OCI-LY7 (cell line): ENCODE measurements around the gene C16orf54. TPM values are rescaled to one million over a fixed set of nuclear protein-coding genes. Genes with fewer than 3 reads are reported as not detected.
"Not testable (repeated sequence)": the region's sequence is repeated elsewhere in the genome, so short reads cannot be mapped to it uniquely, and the experiment has no call there.

Source experiments
- BruUV-seq: library from RNA; stranded (reverse); fragments of 400-500 nt; replicated peaks from 2 replicates; lab custom pipeline; 2021; lab: Mats Ljungman, UMichigan
- CTCF ChIA-PET: fragments of 300-600 bp; sonication (Branson Sonifier 250); formaldehyde crosslinking; loops from one replicate; lab custom pipeline; 2022; ENCODE audit warnings: antibody characterized with exemption; ENCODE audit not compliant: unreplicated experiment; lab: Charles Lee
- POLR2A ChIA-PET: fragments of 300-600 bp; sonication (Branson Sonifier 250); formaldehyde crosslinking; loops from one replicate; lab custom pipeline; 2022; ENCODE audit warnings: antibody characterized with exemption; lab: Charles Lee
- DNase-seq: peaks from one replicate; pipeline ENCODE4 v3.0.0-alpha.2; 2015; ENCODE audit warnings: low spot score
- H2AFZ ChIP-seq: fragments of 200-600 bp; sonication (generic), shearing (Covaris generic); 2 replicates; pipeline ENCODE4 v1.6.1; 2014; ENCODE audit warnings: mild to moderate bottlenecking, antibody characterized with exemption, low read length, moderate library complexity
- H3K27ac ChIP-seq: fragments of 200-600 bp; sonication (generic); 2 replicates; pipeline ENCODE4 v1.5.1; 2014; ENCODE audit warnings: mixed run types, low read depth, mild to moderate bottlenecking, moderate library complexity, low read length, inconsistent platforms; ENCODE audit not compliant: poor library complexity, severe bottlenecking
- H3K36me3 ChIP-seq: fragments of 200-600 bp; sonication (generic); 2 replicates; pipeline ENCODE4 v1.6.1; 2014; ENCODE audit warnings: mild to moderate bottlenecking, antibody characterized with exemption, low read length, moderate library complexity, mixed read lengths; ENCODE audit not compliant: insufficient read depth
- H3K4me1 ChIP-seq: fragments of 200-600 bp; sonication (generic); 2 replicates; pipeline ENCODE4 v1.5.1; 2014; ENCODE audit warnings: mild to moderate bottlenecking, low read length; ENCODE audit not compliant: insufficient read depth, poor library complexity, severe bottlenecking
- H3K4me2 ChIP-seq: fragments of 200-600 bp; sonication (generic); 2 replicates; pipeline ENCODE4 v1.6.1; 2014; ENCODE audit warnings: mild to moderate bottlenecking, low read length
- H3K4me3 ChIP-seq: fragments of 200-600 bp; sonication (generic); 2 replicates; pipeline ENCODE4 v1.5.1; 2014; ENCODE audit warnings: mild to moderate bottlenecking, low read depth, low read length; ENCODE audit not compliant: poor library complexity, severe bottlenecking
- H3K79me2 ChIP-seq: fragments of 200-600 bp; sonication (generic); 2 replicates; pipeline ENCODE4 v1.6.1; 2016; ENCODE audit warnings: low read depth, mild to moderate bottlenecking, low read length, moderate library complexity, mixed read lengths; ENCODE audit not compliant: insufficient read depth
- H3K9me2 ChIP-seq: fragments of 200-600 bp; sonication (generic); 2 replicates; pipeline ENCODE4 v1.6.1; 2016; ENCODE audit warnings: mild to moderate bottlenecking, low read length, mixed read lengths; ENCODE audit not compliant: insufficient read depth
- H3K9me3 ChIP-seq: fragments of 200-600 bp; sonication (generic); 2 replicates; pipeline ENCODE4 v1.6.1; 2014; ENCODE audit warnings: mild to moderate bottlenecking, mixed run types, low read length, mixed read lengths
- H4K20me1 ChIP-seq: fragments of 200-600 bp; sonication (generic); 2 replicates; pipeline ENCODE4 v1.6.1; 2014; ENCODE audit warnings: mild to moderate bottlenecking, antibody characterized with exemption, low read length, moderate library complexity, mixed read lengths; ENCODE audit not compliant: insufficient read depth
- EZH2phosphoT487 ChIP-seq: fragments of 200-600 bp; sonication (generic); IDR thresholded peaks from 2 replicates; pipeline ENCODE4 v1.6.1; 2018; ENCODE audit warnings: low read depth, borderline replicate concordance, mild to moderate bottlenecking, mixed run types, antibody characterized with exemption, low read length, moderate library complexity, mixed read lengths
- intact Hi-C: fragments of 100-400 bp; cut with micrococcal nuclease; formaldehyde crosslinking; loops from one replicate; pipeline ENCODE4 v1.10.0; 2022; ENCODE audit not compliant: unreplicated experiment
- total RNA-seq, 2 experiments: library from RNA; depleted of rRNA in 1 of 2; stranded (reverse); fragments of >200 nt in 1 of 2; shearing (Covaris generic) in 1 of 2; gene quantifications; 2 replicates each; pipeline ENCODE4 v1.2.3, GENCODE V29; 2014 to 2022
- TF ChIP-seq, protein P1 (sequence below): fragments of 200-600 bp; sonication (generic); conservative IDR thresholded peaks from 2 replicates; pipeline ENCODE4 v1.5.1; 2014; ENCODE audit warnings: mild to moderate bottlenecking, antibody characterized with exemption, low read length, moderate library complexity, mixed read lengths

The C16orf54 gene
- total RNA-seq, 2 experiments from 2014 or later, result 0.32 TPM; not detected in 1

DNA sequence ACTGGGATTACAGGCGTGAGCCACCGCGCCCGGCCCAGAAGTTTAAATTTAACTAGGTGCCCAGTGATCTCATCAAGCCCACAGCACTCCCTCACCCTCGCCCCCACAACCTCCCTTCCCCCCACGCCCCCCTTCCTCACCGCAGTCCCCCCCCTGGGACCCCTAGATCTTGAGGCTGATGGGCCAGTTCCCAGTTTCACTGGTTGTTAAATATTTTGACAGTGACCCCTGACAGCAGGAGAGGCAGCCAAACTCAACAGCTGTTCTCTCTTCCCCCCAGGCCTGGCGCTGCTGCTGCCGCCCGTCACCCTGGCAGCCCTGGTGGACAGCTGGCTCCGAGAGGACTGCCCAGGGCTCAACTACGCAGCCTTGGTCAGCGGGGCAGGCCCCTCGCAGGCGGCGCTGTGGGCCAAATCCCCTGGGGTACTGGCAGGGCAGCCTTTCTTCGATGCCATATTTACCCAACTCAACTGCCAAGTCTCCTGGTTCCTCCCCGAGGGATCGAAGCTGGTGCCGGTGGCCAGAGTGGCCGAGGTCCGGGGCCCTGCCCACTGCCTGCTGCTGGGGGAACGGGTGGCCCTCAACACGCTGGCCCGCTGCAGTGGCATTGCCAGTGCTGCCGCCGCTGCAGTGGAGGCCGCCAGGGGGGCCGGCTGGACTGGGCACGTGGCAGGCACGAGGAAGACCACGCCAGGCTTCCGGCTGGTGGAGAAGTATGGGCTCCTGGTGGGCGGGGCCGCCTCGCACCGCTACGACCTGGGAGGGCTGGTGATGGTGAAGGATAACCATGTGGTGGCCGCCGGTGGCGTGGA, 51.2 kb downstream of the C16orf54 start:
- H3K4me1 ChIP-seq, result peaks cover 7% of the 10 kb centered on the region
- H3K79me2 ChIP-seq, result no peaks in the 10 kb centered on the region
- no peak overlapping the region for H2AFZ ChIP-seq
- intact Hi-C loops, result no loop called here
- DNase-seq, result no peak
- no peaks in the 10 kb centered on the region for H3K9me2 ChIP-seq
- BruUV-seq, result no TSS peak
- ChIA-PET POLR2A (interaction anchor here (0.7 kb wide), 2 partner anchors 29 to 345 kb away, joined by 6 read pairs; no protein-coding TSS in a partner anchor), CTCF (no interaction called here)
- no peak overlapping the region for H3K4me2 ChIP-seq
- H3K9me3 ChIP-seq, result no peaks in the 10 kb centered on the region
- no peaks in the 10 kb centered on the region for H4K20me1 ChIP-seq
- no peaks in the 10 kb centered on the region for H3K36me3 ChIP-seq
- no peak overlapping the region for H3K27ac ChIP-seq
- TF ChIP-seq EZH2phosphoT487, result no peak
- TF ChIP-seq, protein P1, sequence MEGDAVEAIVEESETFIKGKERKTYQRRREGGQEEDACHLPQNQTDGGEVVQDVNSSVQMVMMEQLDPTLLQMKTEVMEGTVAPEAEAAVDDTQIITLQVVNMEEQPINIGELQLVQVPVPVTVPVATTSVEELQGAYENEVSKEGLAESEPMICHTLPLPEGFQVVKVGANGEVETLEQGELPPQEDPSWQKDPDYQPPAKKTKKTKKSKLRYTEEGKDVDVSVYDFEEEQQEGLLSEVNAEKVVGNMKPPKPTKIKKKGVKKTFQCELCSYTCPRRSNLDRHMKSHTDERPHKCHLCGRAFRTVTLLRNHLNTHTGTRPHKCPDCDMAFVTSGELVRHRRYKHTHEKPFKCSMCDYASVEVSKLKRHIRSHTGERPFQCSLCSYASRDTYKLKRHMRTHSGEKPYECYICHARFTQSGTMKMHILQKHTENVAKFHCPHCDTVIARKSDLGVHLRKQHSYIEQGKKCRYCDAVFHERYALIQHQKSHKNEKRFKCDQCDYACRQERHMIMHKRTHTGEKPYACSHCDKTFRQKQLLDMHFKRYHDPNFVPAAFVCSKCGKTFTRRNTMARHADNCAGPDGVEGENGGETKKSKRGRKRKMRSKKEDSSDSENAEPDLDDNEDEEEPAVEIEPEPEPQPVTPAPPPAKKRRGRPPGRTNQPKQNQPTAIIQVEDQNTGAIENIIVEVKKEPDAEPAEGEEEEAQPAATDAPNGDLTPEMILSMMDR, result no peak
- H3K4me3 ChIP-seq, result no peak overlapping the region

DNA sequence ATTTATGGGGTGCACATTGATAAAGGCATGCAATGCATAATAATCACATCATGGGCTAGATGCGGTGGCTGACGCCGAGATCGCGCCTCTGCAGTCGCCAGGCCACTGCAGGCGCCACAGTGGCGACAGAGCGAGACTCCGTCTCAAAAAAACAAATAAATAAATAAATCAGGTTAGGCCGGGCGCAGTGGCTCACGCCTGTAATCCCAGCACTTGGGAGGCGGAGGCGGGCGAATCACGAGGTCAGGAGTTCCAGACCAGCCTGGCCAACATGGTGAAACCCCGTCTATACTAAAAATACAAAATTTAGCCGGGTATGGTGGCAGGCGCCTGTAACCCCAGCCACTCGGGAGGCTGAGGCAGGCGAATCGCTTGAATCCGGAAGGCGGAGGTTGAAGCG, 53.2 kb downstream of the C16orf54 start:
- H2AFZ ChIP-seq, H3K9me2 ChIP-seq, H3K9me3 ChIP-seq, H3K4me2 ChIP-seq, H3K36me3 ChIP-seq, CTCF ChIA-PET, DNase-seq, H3K79me2 ChIP-seq, H3K4me3 ChIP-seq, H4K20me1 ChIP-seq, H3K27ac ChIP-seq, BruUV-seq: not testable (repeated sequence)
- peaks cover 11% of the 10 kb centered on the region for H3K4me1 ChIP-seq
- POLR2A ChIA-PET, result interaction anchor here (0.7 kb wide), 1 partner anchor 124 kb away, joined by 3 read pairs; no protein-coding TSS in a partner anchor
- intact Hi-C loops, result loop anchor here (1.0 kb wide), 1 partner anchor 156 kb away; no protein-coding TSS in a partner anchor

Other genes starting within 250 kb of the C16orf54 start
- gene NPIPB12, start 239.6 kb downstream of the C16orf54 start, total RNA-seq (2014; rRNA removed; shearing (Covaris generic)), result 63.6 and 68.7 TPM in 2 replicates
- gene NPIPB12, start 239.6 kb downstream of the C16orf54 start, total RNA-seq (2022), result 152 and 170 TPM in 2 replicates
- gene SPN, start 82.7 kb downstream of the C16orf54 start, total RNA-seq (2014; rRNA removed; shearing (Covaris generic)), result 43.6 and 59.4 TPM in 2 replicates
- 87.6 and 90.5 TPM in 2 replicates for gene SPN, start 82.7 kb downstream of the C16orf54 start, total RNA-seq (2022)
- gene QPRT, start 66.8 kb downstream of the C16orf54 start, total RNA-seq (2014; rRNA removed; shearing (Covaris generic)), result 9.4 and 10.6 TPM in 2 replicates
- gene QPRT, start 66.8 kb downstream of the C16orf54 start, total RNA-seq (2022), result 12.6 and 15.8 TPM in 2 replicates
- gene ZG16, start 32.3 kb upstream of the C16orf54 start, total RNA-seq (2014; rRNA removed; shearing (Covaris generic)), result not detected in 2 replicates
- gene ZG16, start 32.3 kb upstream of the C16orf54 start, total RNA-seq (2022), result not detected in 2 replicates
- gene KIF22, start 44.8 kb upstream of the C16orf54 start, total RNA-seq (2014; rRNA removed; shearing (Covaris generic)), result 315 and 339 TPM in 2 replicates
- 232 and 253 TPM in 2 replicates for gene KIF22, start 44.8 kb upstream of the C16orf54 start, total RNA-seq (2022)
- 384 and 471 TPM in 2 replicates for gene MAZ, start 60.5 kb upstream of the C16orf54 start, total RNA-seq (2014; rRNA removed; shearing (Covaris generic))
- 484 and 531 TPM in 2 replicates for gene MAZ, start 60.5 kb upstream of the C16orf54 start, total RNA-seq (2022)
- gene PRRT2, start 66.2 kb upstream of the C16orf54 start, total RNA-seq (2014; rRNA removed; shearing (Covaris generic)), result 0.09 TPM in 1 of 2 replicates, not detected in the other
- gene PRRT2, start 66.2 kb upstream of the C16orf54 start, total RNA-seq (2022), result 3.2 and 3.4 TPM in 2 replicates
- 59.4 and 62.7 TPM in 2 replicates for gene PAGR1, start 70.2 kb upstream of the C16orf54 start, total RNA-seq (2014; rRNA removed; shearing (Covaris generic))
- 43.4 and 51.7 TPM in 2 replicates for gene PAGR1, start 70.2 kb upstream of the C16orf54 start, total RNA-seq (2022)
- 4.0 and 6.3 TPM in 2 replicates for gene MVP, start 74.5 kb upstream of the C16orf54 start, total RNA-seq (2014; rRNA removed; shearing (Covaris generic))
- 6.8 and 8.1 TPM in 2 replicates for gene MVP, start 74.5 kb upstream of the C16orf54 start, total RNA-seq (2022)
- 39.6 and 52.4 TPM in 2 replicates for gene CDIPT, start 117.2 kb upstream of the C16orf54 start, total RNA-seq (2014; rRNA removed; shearing (Covaris generic))
- gene CDIPT, start 117.2 kb upstream of the C16orf54 start, total RNA-seq (2022), result 41.4 and 43.5 TPM in 2 replicates
- gene SEZ6L2, start 153.6 kb upstream of the C16orf54 start, total RNA-seq (2014; rRNA removed; shearing (Covaris generic)), result 0.98 TPM in 1 of 2 replicates, not detected in the other
- 0.83 and 1.0 TPM in 2 replicates for gene SEZ6L2, start 153.6 kb upstream of the C16orf54 start, total RNA-seq (2022)
- not detected in 2 replicates for gene ASPHD1, start 154.5 kb upstream of the C16orf54 start, total RNA-seq (2014; rRNA removed; shearing (Covaris generic))
- 0.30 TPM in 1 of 2 replicates, not detected in the other for gene ASPHD1, start 154.5 kb upstream of the C16orf54 start, total RNA-seq (2022)
- 14.4 and 15.9 TPM in 2 replicates for gene KCTD13, start 180.2 kb upstream of the C16orf54 start, total RNA-seq (2014; rRNA removed; shearing (Covaris generic))
- 48.0 and 49.5 TPM in 2 replicates for gene KCTD13, start 180.2 kb upstream of the C16orf54 start, total RNA-seq (2022)
- 75.7 and 94.1 TPM in 2 replicates for gene TMEM219, start 216.1 kb upstream of the C16orf54 start, total RNA-seq (2014; rRNA removed; shearing (Covaris generic))
- gene TMEM219, start 216.1 kb upstream of the C16orf54 start, total RNA-seq (2022), result 82.9 and 88.6 TPM in 2 replicates
- 31.7 and 33.3 TPM in 2 replicates for gene TAOK2, start 227.9 kb upstream of the C16orf54 start, total RNA-seq (2014; rRNA removed; shearing (Covaris generic))
- gene TAOK2, start 227.9 kb upstream of the C16orf54 start, total RNA-seq (2022), result 45.0 and 46.8 TPM in 2 replicates
- 54.4 and 60.4 TPM in 2 replicates for gene HIRIP3, start 249.6 kb upstream of the C16orf54 start, total RNA-seq (2014; rRNA removed; shearing (Covaris generic))
- gene HIRIP3, start 249.6 kb upstream of the C16orf54 start, total RNA-seq (2022), result 43.2 and 52.3 TPM in 2 replicates